ENCODE data around the gene FBXO42.
"Not testable (repeated sequence)": the region's sequence is repeated elsewhere in the genome, so short reads cannot be mapped to it uniquely, and the experiment has no call there.

FBXO42 gene

DNA sequence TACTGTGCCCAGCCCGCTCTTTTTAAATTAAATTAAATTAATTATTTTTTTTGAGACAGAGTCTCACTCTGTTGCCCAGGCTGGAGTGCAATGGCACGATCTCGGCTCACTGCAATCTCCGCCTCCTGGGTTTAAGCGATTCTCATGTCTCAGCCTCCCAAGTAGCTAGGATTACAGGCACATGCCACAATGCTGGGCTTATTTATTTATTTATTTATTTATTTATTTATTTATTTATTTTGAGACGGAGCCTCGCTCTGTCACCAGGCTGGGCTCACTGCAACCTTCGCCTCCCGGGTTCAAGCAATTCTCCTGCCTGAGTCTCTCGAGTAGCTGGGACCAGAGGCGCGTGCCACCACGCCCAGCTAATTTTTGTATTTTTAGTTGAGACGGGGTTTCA lies 129.6 kb downstream of the FBXO42 start:
- H3K27ac Mint-ChIP-seq; H3K4me1 Mint-ChIP-seq (ENCODE audit: low read depth); H3K9me3 Mint-ChIP-seq; H3K4me3 Mint-ChIP-seq; DNase-seq; H3K36me3 Mint-ChIP-seq (ENCODE audit: low read depth): not testable (repeated sequence)
- peaks cover 28% of the 10 kb centered on the region for H3K27me3 Mint-ChIP-seq

DNA sequence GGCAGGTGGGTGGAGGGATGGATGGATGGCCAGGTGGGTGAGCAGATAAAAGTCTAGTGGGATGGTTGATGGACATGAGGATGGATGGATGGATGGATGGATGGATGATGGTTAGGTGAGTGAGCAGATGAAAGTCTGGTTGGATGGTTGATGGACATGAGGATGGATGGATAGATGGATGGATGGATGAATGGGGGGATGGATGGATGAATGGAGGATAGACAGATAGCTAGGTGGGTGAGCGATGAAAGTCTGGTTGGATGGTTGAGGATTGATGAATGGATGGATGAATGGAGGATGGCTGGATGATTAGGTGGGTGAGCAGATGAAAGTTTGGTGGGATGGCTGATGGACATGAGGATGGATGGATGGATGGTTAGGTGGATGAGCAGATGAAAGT lies 130.8 kb downstream of the FBXO42 start:
- no peak for DNase-seq
- no peaks in the 10 kb centered on the region for H3K9me3 Mint-ChIP-seq
- H3K27me3 Mint-ChIP-seq, result peaks cover 18% of the 10 kb centered on the region
- H3K27ac Mint-ChIP-seq, result no peak overlapping the region
- peaks cover 12% of the 10 kb centered on the region for H3K4me1 Mint-ChIP-seq (ENCODE audit: low read depth)
- no peak overlapping the region for H3K4me3 Mint-ChIP-seq
- H3K36me3 Mint-ChIP-seq (ENCODE audit: low read depth), result no peaks in the 10 kb centered on the region

DNA sequence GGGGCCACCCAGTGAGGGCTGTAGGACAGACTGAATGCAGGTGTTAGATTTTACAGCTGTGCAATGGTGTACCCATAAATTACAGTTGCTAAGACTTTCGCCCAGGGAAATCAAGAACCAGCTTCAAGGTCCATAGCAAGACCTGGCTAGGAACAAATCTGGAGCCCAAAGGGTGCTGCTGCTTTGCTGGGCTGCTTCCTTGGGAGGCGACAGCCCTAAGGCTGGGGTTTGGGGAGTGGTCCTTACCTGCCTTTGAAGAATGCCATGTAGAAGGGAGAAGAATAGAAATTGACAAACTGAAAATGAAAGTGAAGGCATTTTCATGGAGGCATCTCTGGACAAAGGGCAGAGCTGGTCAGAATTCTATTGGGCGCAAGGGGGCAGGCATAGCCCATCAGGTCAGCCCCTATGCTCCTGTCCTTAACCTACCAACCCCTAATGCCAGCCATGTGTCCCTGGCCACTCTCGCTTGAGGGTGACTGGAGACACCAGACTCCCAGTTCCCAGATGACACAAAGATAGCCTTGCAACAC lies 132.2 kb downstream of the FBXO42 start:
- Mint-ChIP-seq H3K36me3 (ENCODE audit: low read depth) (no peaks in the 10 kb centered on the region), H3K4me3 (no peak overlapping the region), H3K9me3 (no peaks in the 10 kb centered on the region), H3K4me1 (ENCODE audit: low read depth) (peaks cover 19% of the 10 kb centered on the region), H3K27me3 (peaks cover 6% of the 10 kb centered on the region), H3K27ac (no peak overlapping the region)
- DNase-seq, result no peak

DNA sequence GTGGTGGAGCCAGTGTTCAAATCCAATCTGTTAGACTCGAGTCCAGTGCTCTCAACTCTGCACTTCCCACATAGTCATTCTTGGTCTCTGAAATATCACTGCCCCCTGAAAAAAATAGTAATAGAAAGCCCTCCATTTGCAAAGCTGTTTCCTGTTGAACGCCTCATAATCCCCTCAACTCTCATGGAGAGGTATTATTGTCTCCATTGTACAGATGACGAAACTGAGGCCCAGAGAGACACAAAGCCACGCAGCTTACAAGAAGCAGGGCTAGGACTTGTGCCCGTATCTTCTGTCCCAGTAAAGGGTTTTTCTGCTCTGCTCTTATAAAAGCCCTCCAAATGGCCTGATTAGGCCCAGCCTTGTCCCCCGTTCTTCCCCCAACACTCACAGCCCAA lies 133.6 kb downstream of the FBXO42 start:
- DNase-seq, result no peak
- H3K36me3 Mint-ChIP-seq (ENCODE audit: low read depth), result no peaks in the 10 kb centered on the region
- no peak overlapping the region for H3K27ac Mint-ChIP-seq
- H3K9me3 Mint-ChIP-seq, result no peaks in the 10 kb centered on the region
- peaks cover 19% of the 10 kb centered on the region for H3K4me1 Mint-ChIP-seq (ENCODE audit: low read depth)
- H3K4me3 Mint-ChIP-seq, result no peak overlapping the region
- H3K27me3 Mint-ChIP-seq, result peaks cover 2% of the 10 kb centered on the region

DNA sequence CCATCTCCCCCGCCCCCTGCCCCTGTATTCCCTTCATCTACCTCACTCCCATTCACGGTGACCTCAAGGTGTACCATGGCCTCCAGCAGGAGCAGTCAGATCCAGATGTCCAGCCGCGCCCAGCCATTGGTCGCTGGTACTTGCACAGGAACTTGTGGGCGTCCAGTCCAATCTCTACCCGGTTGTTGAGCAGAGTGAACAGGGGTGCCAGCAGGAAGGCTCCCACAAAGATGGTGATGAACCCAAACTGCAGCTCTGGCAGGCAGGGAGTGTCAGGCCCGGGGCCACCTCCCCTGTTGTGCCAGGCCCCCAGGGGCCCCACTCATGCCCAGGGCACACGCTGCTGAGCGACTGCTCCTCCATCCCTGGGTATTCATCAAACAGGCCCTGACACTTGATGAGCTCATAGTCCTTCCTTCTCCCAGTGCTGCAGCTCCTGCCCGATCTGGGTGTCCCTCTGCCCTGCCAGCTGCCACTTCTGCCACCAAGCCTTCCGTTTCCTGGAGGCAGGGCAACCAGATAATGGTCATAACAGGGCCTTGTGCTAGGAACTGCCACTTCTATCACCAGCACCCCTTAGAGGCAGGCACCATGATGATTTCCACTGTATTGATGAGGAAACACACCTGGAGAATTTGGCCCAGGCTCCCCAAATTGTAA lies 134.1 kb downstream of the FBXO42 start:
- peaks cover 2% of the 10 kb centered on the region for H3K27me3 Mint-ChIP-seq
- no peak overlapping the region for H3K4me3 Mint-ChIP-seq
- no peak overlapping the region for H3K27ac Mint-ChIP-seq
- H3K36me3 Mint-ChIP-seq (ENCODE audit: low read depth), result no peaks in the 10 kb centered on the region
- DNase-seq, result no peak
- peaks cover 19% of the 10 kb centered on the region for H3K4me1 Mint-ChIP-seq (ENCODE audit: low read depth)
- H3K9me3 Mint-ChIP-seq, result no peaks in the 10 kb centered on the region

DNA sequence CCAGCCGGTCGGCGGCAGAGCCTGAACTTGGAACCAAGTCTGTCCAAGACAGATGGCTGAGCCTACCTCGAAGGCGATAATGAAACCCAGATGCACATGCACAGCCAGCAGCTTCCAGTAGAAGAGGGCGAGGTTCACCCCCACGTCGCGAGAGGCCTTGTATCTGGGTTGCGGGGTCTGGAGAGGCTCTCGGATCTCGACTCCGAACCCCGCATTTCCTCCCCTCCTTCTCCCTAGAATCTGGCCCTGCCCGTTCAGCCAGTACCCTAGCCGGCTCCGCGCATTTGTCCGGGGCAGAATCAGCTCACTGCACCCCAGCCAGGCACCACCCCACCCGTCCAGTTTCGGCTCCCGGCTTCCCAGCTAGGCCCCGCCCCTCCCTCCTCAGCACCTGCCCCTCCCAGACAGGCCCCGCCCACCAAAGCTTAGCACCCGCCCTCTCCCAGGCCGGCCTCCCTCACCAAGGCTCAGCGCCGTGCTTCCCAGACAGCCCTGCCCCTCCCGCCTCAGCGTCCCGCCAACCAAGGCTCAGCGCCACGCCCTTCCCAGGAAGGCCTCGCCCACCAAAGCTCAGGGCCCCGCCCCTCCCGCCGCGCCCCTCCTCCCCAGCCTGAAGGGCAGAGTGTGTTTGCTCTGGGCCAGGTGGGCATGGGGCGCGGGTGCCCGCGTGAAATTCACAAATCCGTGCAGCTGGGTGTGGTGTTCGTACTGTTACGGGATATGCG lies 135.1 kb downstream of the FBXO42 start:
- Mint-ChIP-seq H3K27ac (peak overlapping the region; percentile 13), H3K4me3 (peak overlapping the region; percentile 78), H3K4me1 (ENCODE audit: low read depth) (peaks cover 19% of the 10 kb centered on the region), H3K9me3 (no peaks in the 10 kb centered on the region), H3K27me3 (peaks cover 2% of the 10 kb centered on the region), H3K36me3 (ENCODE audit: low read depth) (no peaks in the 10 kb centered on the region)
- DNase-seq, result peak; percentile 96

DNA sequence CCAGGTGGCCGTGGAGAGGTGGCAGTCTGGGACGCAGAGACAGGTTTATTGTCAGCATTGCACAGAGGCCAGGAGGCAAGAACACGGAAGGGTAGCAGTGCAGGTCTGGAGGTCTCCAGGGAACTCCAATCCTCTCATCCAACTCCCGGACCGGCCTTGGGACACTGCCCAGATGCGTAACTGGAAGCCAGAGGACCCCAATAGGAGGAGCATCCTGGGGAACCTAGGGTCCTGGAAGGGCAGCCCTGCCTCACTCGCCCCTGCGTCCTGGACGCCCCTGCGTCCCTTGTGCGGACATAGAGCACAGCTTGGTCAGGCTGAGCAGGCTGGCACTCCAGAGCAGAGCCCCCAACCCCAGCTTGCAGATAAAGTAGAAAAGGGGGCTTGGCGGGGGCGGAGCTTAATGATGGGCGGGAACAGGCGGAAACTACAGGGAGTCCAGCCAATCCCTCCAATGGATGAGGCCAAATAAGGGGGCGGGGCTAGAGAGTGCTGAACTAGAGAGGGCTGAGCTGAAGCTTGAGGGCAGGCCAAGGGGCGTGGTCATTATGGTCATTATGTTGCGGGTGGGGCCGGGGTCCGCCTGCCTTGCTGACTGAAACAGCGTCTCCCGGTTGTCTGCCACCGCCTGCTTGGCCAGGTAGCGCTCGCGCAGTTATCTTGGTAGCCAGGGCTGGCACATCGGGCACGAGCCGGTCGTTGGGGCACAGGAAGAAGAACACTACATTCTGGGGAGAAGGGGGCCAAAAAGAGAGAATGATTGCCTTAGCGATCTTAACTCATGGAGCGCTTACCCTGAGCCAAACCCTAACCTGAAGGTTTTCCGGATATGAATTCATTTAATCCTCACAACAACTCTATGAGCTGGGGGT lies 136.2 kb downstream of the FBXO42 start:
- H3K4me3 Mint-ChIP-seq, result peak overlapping the region; percentile 78
- H3K9me3 Mint-ChIP-seq, result no peaks in the 10 kb centered on the region
- no peak overlapping the region for H3K27ac Mint-ChIP-seq
- peaks cover 19% of the 10 kb centered on the region for H3K4me1 Mint-ChIP-seq (ENCODE audit: low read depth)
- peak; percentile 70 for DNase-seq
- H3K27me3 Mint-ChIP-seq, result peaks cover 2% of the 10 kb centered on the region
- H3K36me3 Mint-ChIP-seq (ENCODE audit: low read depth), result no peaks in the 10 kb centered on the region

DNA sequence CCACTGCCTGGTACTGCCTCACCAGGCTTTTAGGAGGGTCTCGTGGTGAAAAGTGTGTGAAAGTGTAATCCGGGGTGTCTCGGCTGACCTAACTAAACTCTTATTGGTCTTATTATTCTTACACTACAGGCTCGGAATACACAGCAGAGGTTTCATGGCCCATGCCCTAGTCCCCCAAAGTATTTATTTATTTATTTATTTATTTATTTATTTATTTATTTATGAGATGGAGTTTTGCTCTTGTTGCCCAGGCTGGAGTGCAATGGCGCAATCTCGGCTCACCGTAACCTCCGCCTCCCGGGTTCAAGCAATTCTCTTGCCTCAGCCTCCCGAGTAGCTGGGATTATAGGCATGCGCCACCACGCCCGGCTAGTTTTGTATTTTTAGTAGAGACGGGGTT lies 137.0 kb downstream of the FBXO42 start:
- not testable (repeated sequence) for H3K27me3 Mint-ChIP-seq; H3K9me3 Mint-ChIP-seq; DNase-seq; H3K4me3 Mint-ChIP-seq; H3K36me3 Mint-ChIP-seq (ENCODE audit: low read depth); H3K27ac Mint-ChIP-seq
- peaks cover 19% of the 10 kb centered on the region for H3K4me1 Mint-ChIP-seq (ENCODE audit: low read depth)

DNA sequence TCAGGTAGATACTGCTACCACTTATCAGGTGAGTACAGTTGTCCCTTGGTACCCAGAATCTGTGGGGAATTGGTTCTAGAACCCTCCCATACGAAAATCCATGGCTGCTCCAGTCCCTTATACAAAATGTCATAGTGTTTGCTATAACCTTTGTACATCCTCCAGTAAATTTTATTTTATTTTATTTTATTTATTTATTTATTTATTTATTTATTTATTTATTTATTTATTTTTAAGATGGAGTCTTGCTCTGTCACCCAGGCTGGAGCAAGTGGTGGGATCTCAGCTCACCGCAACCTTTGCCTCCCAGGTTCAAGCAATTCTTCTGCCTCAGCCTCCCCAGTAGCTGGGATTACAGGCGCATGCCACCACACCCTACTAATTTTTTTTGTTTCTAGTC lies 138.7 kb downstream of the FBXO42 start:
- not testable (repeated sequence) for H3K4me3 Mint-ChIP-seq; H3K27me3 Mint-ChIP-seq; DNase-seq; H3K27ac Mint-ChIP-seq; H3K9me3 Mint-ChIP-seq; H3K36me3 Mint-ChIP-seq (ENCODE audit: low read depth)
- peaks cover 18% of the 10 kb centered on the region for H3K4me1 Mint-ChIP-seq (ENCODE audit: low read depth)

DNA sequence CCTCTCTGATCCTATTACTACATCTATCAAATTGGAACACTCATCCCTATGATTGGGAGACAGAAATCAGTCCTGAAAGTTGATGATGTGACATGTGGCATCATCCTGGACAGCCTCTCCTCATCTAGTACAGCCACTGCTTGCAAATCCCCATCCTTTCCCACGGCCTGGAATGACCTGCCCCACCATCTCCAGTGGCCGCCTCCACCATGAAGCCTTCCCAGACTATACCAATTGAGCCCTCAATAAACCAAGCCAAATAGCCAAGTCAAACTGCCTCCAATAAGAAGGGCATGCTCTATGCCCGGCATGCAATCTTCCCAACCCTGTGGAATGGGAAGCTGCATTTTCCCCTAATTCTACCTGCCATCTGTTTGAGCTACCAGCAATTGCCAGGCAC lies 139.3 kb downstream of the FBXO42 start:
- Mint-ChIP-seq H3K4me1 (ENCODE audit: low read depth) (peaks cover 18% of the 10 kb centered on the region), H3K4me3 (no peak overlapping the region), H3K36me3 (ENCODE audit: low read depth) (no peaks in the 10 kb centered on the region), H3K27me3 (peaks cover 2% of the 10 kb centered on the region), H3K9me3 (no peaks in the 10 kb centered on the region), H3K27ac (no peak overlapping the region)
- DNase-seq, result no peak

DNA sequence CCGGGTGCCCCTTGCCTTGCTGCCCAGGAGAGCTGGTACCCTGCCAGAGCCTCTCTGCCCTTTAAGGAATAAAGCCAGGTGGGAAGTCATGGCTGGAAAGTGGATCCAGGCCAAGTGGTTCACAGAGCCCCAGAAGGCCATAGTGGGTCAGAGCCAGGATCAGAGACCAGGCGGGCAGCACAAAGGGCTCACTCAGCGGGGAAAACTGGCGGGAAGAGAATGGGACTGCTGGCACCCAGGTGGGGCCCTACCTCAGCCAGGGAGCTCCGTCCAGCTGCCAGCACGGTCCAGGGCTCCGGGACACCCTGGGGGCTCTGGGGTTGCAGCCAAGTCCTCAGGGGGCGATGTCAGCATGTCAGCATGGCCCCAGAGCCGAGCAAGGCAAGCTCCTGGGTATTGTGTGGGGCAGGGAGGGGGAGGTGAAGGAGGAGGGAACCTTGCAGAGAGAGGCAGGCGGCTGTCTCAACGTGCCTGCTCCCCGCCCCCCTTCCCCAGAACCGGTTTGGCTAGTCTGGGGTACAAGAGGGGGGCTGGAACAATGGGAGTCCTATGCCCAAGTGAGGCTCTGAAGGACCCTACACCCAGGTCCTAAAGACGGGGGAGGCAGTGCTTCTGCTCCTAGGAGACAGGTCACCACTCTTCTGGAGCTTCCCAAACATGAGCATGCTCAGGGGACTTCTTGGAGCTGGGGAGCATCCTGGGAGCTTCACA lies 139.9 kb downstream of the FBXO42 start, which contains the start of gene ARHGEF19:
TSS of gene ARHGEF19 (minus strand) at position 402 of the 711 bp plus-strand sequence. CDS start 3,598 bp downstream, outside the sequence.
- Mint-ChIP-seq H3K9me3 (no peaks in the 10 kb centered on the region), H3K27ac (no peak within 1 kb of the TSS), H3K4me1 (ENCODE audit: low read depth) (peaks cover 16% of the 10 kb centered on the region), H3K36me3 (ENCODE audit: low read depth) (no peaks in the 10 kb centered on the region), H3K4me3 (no peak within 1 kb of the TSS), H3K27me3 (peaks cover 2% of the 10 kb centered on the region)
- DNase-seq, result no peak

DNA sequence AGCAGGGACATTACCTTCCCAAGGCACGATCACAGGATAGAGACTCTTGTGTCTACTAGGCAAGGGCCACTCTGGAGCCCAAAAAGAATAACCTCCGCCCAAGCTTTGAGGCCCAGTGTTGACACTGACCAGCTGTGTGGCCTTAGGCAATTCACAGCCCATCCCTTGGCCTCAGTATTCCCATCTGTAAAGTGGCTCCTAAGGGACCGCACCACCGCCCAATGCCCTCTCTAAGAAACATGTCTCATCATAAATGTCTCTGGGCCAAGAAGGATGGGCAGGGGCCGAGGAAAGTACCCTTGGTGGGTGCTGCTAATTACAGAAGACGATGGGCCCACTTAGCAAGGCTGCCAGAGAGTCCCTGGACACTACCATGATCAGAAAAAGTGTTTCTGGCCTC lies 140.5 kb downstream of the FBXO42 start:
- Mint-ChIP-seq H3K27me3 (peaks cover 2% of the 10 kb centered on the region), H3K4me1 (ENCODE audit: low read depth) (peaks cover 16% of the 10 kb centered on the region), H3K36me3 (ENCODE audit: low read depth) (no peaks in the 10 kb centered on the region), H3K27ac (no peak overlapping the region), H3K9me3 (no peaks in the 10 kb centered on the region), H3K4me3 (no peak overlapping the region)
- DNase-seq, result no peak

DNA sequence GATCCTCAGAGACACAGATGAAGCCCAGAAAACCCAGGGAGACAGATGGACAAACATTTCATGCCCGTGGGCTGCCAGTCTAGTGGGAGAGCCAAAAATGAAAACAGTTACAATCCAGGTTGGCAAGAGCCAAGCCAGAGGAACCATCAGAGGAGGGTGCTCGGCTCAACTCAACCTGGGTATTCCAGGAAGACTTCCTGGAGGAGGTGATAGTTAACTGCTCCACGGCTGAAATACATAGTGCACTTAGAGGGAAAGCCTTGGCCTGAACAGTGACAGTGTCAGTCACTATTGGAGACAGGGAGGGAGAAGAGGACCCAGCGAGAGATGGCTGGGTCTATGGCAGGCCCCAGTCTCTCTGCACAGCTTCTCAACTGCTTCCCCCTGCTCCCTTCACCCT lies 141.7 kb downstream of the FBXO42 start:
- Mint-ChIP-seq H3K36me3 (ENCODE audit: low read depth) (no peaks in the 10 kb centered on the region), H3K4me1 (ENCODE audit: low read depth) (peaks cover 14% of the 10 kb centered on the region), H3K27ac (no peak overlapping the region), H3K9me3 (no peaks in the 10 kb centered on the region), H3K4me3 (no peak overlapping the region), H3K27me3 (no peaks in the 10 kb centered on the region)
- no peak for DNase-seq

DNA sequence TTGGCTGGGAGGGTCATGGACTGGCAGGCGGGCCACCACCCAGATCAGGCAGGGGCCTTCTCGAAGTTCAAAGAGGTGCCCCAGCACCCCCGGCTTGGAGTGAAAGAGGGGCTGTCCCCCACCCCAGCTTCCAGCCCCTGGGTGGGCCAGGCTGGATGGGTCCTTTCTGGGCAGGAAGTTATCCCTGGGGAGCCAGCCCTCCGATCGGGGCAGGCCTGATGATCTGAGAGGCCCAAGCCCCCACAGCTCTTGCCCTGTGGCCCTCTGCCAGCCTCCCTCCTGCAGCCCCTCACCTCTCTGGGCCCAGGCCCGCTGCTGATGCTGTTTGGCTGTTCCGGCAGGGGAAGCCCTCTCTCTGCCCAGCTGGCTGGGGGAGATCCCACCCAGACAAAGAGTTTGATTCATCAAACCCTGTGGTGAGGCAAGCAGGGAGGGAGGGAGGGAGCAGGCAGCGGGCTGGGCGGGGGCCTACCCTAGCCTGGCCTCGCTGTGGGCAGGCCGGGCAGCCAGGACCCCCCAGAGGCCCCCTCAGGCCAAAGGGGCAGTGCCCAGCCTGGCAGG lies 142.4 kb downstream of the FBXO42 start:
- Mint-ChIP-seq H3K36me3 (ENCODE audit: low read depth) (no peaks in the 10 kb centered on the region), H3K9me3 (no peaks in the 10 kb centered on the region), H3K4me3 (no peak overlapping the region), H3K27me3 (no peaks in the 10 kb centered on the region), H3K27ac (no peak overlapping the region), H3K4me1 (ENCODE audit: low read depth) (peaks cover 14% of the 10 kb centered on the region)
- no peak for DNase-seq

Measured in activated T-cell treated with anti-CD3 and anti-CD28 coated beads, Interleukin-2, amount 50 U/mL, for 24 hours (primary cell).